HG03432 (cell line): ENCODE data around the gene DHRS7.
A peak's percentile ranks its signal among the peaks of the same experiment; 100 is the strongest.

Experiments used
- ATAC-seq: cut with Tn5 transposase; IDR thresholded peaks from one replicate; pipeline ENCODE4 v1.9.1; 2021; ENCODE audit warnings: mild to moderate bottlenecking, moderate library complexity; ENCODE audit not compliant: unreplicated experiment

The DHRS7 gene

GRCh38 chr14:60184905-60185555 is 19.8 kb upstream of the DHRS7 start:
- ATAC-seq = no peak

- ATAC-seq = peak; percentile 55
These were observed 19.1 kb upstream of the DHRS7 start for GRCh38 chr14:60184146-60184904.

- ATAC-seq = peak; percentile 53
These were observed 18.5 kb upstream of the DHRS7 start for GRCh38 chr14:60183741-60184140.

GRCh38 chr14:60183138-60183537 is 17.9 kb upstream of the DHRS7 start:
- no peak for ATAC-seq

- ATAC-seq = no peak
These were observed 14.3 kb upstream of the DHRS7 start for GRCh38 chr14:60179431-60179869.

GRCh38 chr14:60178820-60179219 is 13.6 kb upstream of the DHRS7 start:
- no peak for ATAC-seq

- no peak for ATAC-seq
These were observed 13.0 kb upstream of the DHRS7 start for GRCh38 chr14:60178164-60178563.

- ATAC-seq = peak; percentile 59
These were observed 10.2 kb upstream of the DHRS7 start for GRCh38 chr14:60175255-60175902.

GRCh38 chr14:60174352-60175254 is 9.4 kb upstream of the DHRS7 start:
- no peak for ATAC-seq

- no peak for ATAC-seq
These were observed 6.5 kb upstream of the DHRS7 start for GRCh38 chr14:60171690-60172089.

- no peak for ATAC-seq
These were observed 5.8 kb upstream of the DHRS7 start for GRCh38 chr14:60170948-60171347.

- ATAC-seq = no peak
These were observed 4.5 kb upstream of the DHRS7 start for GRCh38 chr14:60169722-60170121.

GRCh38 chr14:60166142-60166541 is 944 bp upstream of the DHRS7 start:
- no peak for ATAC-seq

GRCh38 chr14:60165547-60165876 is 314 bp upstream of the DHRS7 start:
- no peak for ATAC-seq

- ATAC-seq = no peak
These were observed 840 bp downstream of the DHRS7 start for GRCh38 chr14:60164404-60164711.

GRCh38 chr14:60163693-60164092 is 1.5 kb downstream of the DHRS7 start:
- no peak for ATAC-seq

GRCh38 chr14:60161196-60162107 is 3.7 kb downstream of the DHRS7 start:
- ATAC-seq = no peak

- no peak for ATAC-seq
These were observed 4.8 kb downstream of the DHRS7 start for GRCh38 chr14:60160422-60160821.

GRCh38 chr14:60154671-60155070 is 10.5 kb downstream of the DHRS7 start:
- no peak for ATAC-seq

- no peak for ATAC-seq
These were observed 11.2 kb downstream of the DHRS7 start for GRCh38 chr14:60153991-60154390.
